ENCODE data around the gene UCHL5. TPM values are rescaled to one million over a fixed set of nuclear protein-coding genes. Genes with fewer than 3 reads are reported as not detected.

UCHL5 gene
- total and polyA plus RNA-seq, 2 donors (not counting 1 experiment from before 2014, with no cell fraction given) = 7.8 to 31.5 TPM

DNA sequence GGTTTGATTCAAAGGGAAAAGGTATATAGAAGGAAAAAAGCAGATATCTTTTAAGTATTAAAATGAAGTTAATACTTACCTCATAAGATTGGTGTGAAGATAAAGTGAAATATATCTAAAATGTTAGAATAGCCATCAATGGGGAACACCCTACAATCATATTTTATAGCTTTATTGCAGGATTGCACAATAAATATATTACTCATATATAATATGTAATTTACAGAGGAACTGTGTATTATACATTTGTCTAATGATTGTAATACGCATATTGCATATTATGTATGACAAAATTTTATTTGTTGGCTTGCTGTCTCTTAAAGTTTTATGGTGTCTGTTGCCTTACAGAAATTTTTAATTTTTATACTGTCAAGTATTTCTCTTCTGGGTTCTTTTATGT lies 47.8 kb downstream of the UCHL5 start:
- CTCF ChIA-PET = interaction anchor here (1.1 to 1.2 kb wide), 2 partner anchors 10 to 537 kb away, joined by 4 to 9 read pairs; no protein-coding TSS in a partner anchor
- H3K4me2 ChIP-seq (replicated peaks; ENCODE audit: low read depth, low read length, poor library complexity, severe bottlenecking) = no peak overlapping the region
- DNase-seq = no peak
- Mint-ChIP-seq H3K4me3 (no peak overlapping the region), H3K9me3 (ENCODE audit: insufficient read depth) (no peaks in the 10 kb centered on the region), H3K4me1 (no peaks in the 10 kb centered on the region), H3K27ac (no peak overlapping the region), H3K27me3 (no peaks in the 10 kb centered on the region)
- no peaks in the 10 kb centered on the region for H3K36me3 ChIP-seq (replicated peaks in 1 of 2; ENCODE audit: control extremely low read depth in 1 of 2, control insufficient read depth in 1 of 2, extremely low read depth in 1 of 2, insufficient read depth in 2 of 2, low read length in 1 of 2)
- H4K20me1 ChIP-seq (ENCODE audit: control insufficient read depth, insufficient read depth, low read length, poor library complexity, severe bottlenecking) = no peaks in the 10 kb centered on the region
- H3K4me3 ChIP-seq (ENCODE audit: control extremely low read depth in 1 of 5, extremely low read depth in 1 of 5, insufficient read depth in 1 of 5, low read depth in 2 of 5, low read length in 4 of 5) = no peak overlapping the region
- no peak overlapping the region for H3K27ac ChIP-seq (ENCODE audit: low read length in 2 of 2)
- H3K4me1 ChIP-seq (ENCODE audit: control insufficient read depth in 2 of 2, insufficient read depth in 2 of 2, low read length in 2 of 2) = no peaks in the 10 kb centered on the region
- H3K9ac ChIP-seq (ENCODE audit: low read length) = no peak overlapping the region
- WGBS (ENCODE audit: insufficient coverage) = no CpG with 5 or more reads among the region's 1 CpG
- ATAC-seq (ENCODE audit: low read depth) = no peak
- H3K9me3 ChIP-seq (ENCODE audit: control extremely low read depth in 1 of 3, control insufficient read depth in 2 of 3, insufficient read depth in 1 of 3, low read length in 2 of 3) = peaks cover 0 to 1% (median 0%) of the 10 kb centered on the region in 3 donors
- no peaks in the 10 kb centered on the region for H3K27me3 ChIP-seq (replicated peaks in 1 of 4; ENCODE audit: control extremely low read depth in 1 of 4, control insufficient read depth in 3 of 4, insufficient read depth in 4 of 4, low read length in 3 of 4)
- no peak overlapping the region for H2AFZ ChIP-seq (ENCODE audit: insufficient read depth, low read depth, low read length, poor library complexity, severe bottlenecking)
- intact Hi-C loops (cut with micrococcal nuclease) = loop anchor here (10.0 kb wide), 2 partner anchors 67 to 397 kb away; no protein-coding TSS in a partner anchor
- H3K79me2 ChIP-seq (ENCODE audit: control insufficient read depth, insufficient read depth, low read length) = no peaks in the 10 kb centered on the region
- TF ChIP-seq, protein P1, sequence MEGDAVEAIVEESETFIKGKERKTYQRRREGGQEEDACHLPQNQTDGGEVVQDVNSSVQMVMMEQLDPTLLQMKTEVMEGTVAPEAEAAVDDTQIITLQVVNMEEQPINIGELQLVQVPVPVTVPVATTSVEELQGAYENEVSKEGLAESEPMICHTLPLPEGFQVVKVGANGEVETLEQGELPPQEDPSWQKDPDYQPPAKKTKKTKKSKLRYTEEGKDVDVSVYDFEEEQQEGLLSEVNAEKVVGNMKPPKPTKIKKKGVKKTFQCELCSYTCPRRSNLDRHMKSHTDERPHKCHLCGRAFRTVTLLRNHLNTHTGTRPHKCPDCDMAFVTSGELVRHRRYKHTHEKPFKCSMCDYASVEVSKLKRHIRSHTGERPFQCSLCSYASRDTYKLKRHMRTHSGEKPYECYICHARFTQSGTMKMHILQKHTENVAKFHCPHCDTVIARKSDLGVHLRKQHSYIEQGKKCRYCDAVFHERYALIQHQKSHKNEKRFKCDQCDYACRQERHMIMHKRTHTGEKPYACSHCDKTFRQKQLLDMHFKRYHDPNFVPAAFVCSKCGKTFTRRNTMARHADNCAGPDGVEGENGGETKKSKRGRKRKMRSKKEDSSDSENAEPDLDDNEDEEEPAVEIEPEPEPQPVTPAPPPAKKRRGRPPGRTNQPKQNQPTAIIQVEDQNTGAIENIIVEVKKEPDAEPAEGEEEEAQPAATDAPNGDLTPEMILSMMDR (IDR thresholded peaks at IDR 0.05) = no peak
- no peak for TF ChIP-seq EZH2 (IDR thresholded peaks at IDR 0.05; ENCODE audit: borderline replicate concordance, insufficient read depth, low read depth, low read length, poor library complexity, severe bottlenecking)
- POLR2A ChIA-PET = no interaction called here

DNA sequence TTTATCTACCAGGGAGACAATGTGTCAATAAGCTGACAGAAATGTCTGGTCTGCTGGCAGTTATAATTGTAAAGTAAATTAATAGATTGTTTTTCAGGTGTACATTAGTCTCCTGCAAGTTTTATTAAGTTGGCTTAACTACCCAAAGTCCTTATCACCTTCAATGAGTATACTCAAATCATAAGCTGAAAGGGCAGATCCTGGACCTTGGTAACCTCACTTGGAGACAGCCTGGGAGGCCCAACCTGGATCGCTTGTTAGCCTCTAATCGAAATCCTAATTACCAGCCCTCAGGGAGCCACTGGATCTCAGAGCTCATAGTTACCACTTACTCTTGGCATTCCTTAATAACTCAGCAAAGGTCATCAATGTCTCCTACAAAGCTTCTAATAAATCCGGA lies 49.7 kb downstream of the UCHL5 start:
- ATAC-seq (ENCODE audit: low read depth) (no peak), DNase-seq (no peak)
- no peak overlapping the region for H3K27ac Mint-ChIP-seq
- H3K4me3 ChIP-seq (ENCODE audit: control extremely low read depth in 1 of 5, extremely low read depth in 1 of 5, insufficient read depth in 1 of 5, low read depth in 2 of 5, low read length in 4 of 5) = no peak overlapping the region
- H4K20me1 ChIP-seq (ENCODE audit: control insufficient read depth, insufficient read depth, low read length, poor library complexity, severe bottlenecking) = no peaks in the 10 kb centered on the region
- H3K4me1 Mint-ChIP-seq = no peaks in the 10 kb centered on the region
- no peak overlapping the region for H2AFZ ChIP-seq (ENCODE audit: insufficient read depth, low read depth, low read length, poor library complexity, severe bottlenecking)
- TF ChIP-seq, protein P1 (IDR thresholded peaks at IDR 0.05) = no peak
- no peak overlapping the region for H3K9ac ChIP-seq (ENCODE audit: low read length)
- H3K4me2 ChIP-seq (replicated peaks; ENCODE audit: low read depth, low read length, poor library complexity, severe bottlenecking) = no peak overlapping the region
- POLR2A ChIA-PET = no interaction called here
- no peaks in the 10 kb centered on the region for H3K27me3 Mint-ChIP-seq
- H3K9me3 Mint-ChIP-seq (ENCODE audit: insufficient read depth) = peaks cover 7% of the 10 kb centered on the region
- H3K9me3 ChIP-seq (ENCODE audit: control extremely low read depth in 1 of 3, control insufficient read depth in 2 of 3, insufficient read depth in 1 of 3, low read length in 2 of 3) = peaks cover 0 to 3% (median 0%) of the 10 kb centered on the region in 3 donors
- H3K36me3 ChIP-seq (replicated peaks in 1 of 2; ENCODE audit: control extremely low read depth in 1 of 2, control insufficient read depth in 1 of 2, extremely low read depth in 1 of 2, insufficient read depth in 2 of 2, low read length in 1 of 2) = no peaks in the 10 kb centered on the region
- no peak overlapping the region for H3K27ac ChIP-seq (ENCODE audit: low read length in 2 of 2)
- intact Hi-C loops (cut with micrococcal nuclease) = no loop called here
- CTCF ChIA-PET = interaction anchor here (1.0 to 1.2 kb wide), 4 partner anchors 8 to 535 kb away, joined by 3 to 4 read pairs (median 3); no protein-coding TSS in a partner anchor
- no peaks in the 10 kb centered on the region for H3K27me3 ChIP-seq (replicated peaks in 1 of 4; ENCODE audit: control extremely low read depth in 1 of 4, control insufficient read depth in 3 of 4, insufficient read depth in 4 of 4, low read length in 3 of 4)
- H3K4me1 ChIP-seq (ENCODE audit: control insufficient read depth in 2 of 2, insufficient read depth in 2 of 2, low read length in 2 of 2) = no peaks in the 10 kb centered on the region
- WGBS (ENCODE audit: insufficient coverage) = 100% methylated on average over 2 of the region's 3 CpGs
- H3K4me3 Mint-ChIP-seq = no peak overlapping the region
- H3K79me2 ChIP-seq (ENCODE audit: control insufficient read depth, insufficient read depth, low read length) = no peaks in the 10 kb centered on the region
